Epithelial cell of prostate (primary cell): Measurements from ENCODE around the gene AKR1C1.
"Not testable (repeated sequence)": the region's sequence is repeated elsewhere in the genome, so short reads cannot be mapped to it uniquely, and the experiment has no call there.

Source experiments
- DNase-seq: peaks from one replicate; pipeline ENCODE4 v3.0.0-alpha.2; 2011; ENCODE audit warnings: low read depth, low spot score
- H3K27ac ChIP-seq: fragments of 450-650 bp; 2 replicates; pipeline ENCODE4 v1.5.1; 2017; ENCODE audit warnings: mild to moderate bottlenecking

Gene AKR1C1

GRCh38 chr10:4981722-4982471 lies 18.7 kb downstream of the AKR1C1 start:
- H3K27ac ChIP-seq = no peak overlapping the region
- DNase-seq = no peak

- no peak overlapping the region for H3K27ac ChIP-seq
- DNase-seq = no peak
Measured at GRCh38 chr10:4982764-4983226, 19.6 kb downstream of the AKR1C1 start.

DNA sequence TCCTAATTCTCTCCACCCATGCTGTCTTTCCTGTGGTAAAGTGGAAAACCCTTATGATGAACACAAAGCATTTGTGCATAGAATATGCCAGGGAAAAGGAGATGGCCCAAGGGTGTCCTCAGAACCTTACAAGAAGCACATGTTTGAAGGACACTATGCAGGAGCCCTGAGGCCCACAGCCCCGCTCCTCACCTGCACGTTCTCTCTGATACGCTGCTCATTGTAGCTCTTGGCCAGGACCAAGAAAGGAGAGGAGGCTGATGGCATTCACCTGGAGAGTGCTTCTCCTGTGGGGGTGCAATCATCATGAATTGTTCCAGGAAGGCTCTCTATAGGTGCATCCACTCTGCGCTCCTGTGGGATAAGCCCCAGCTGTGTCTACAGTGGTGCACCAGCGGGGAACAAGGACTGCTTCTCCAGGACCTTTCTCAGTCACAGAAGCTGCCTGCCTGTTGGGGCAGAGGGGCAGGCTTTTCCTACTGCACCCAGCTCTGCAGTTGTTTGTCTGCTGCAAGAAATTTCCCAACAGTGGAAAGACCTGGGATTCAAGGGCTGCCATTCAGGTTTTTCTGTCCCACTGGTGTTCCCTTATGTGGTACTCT lies 20.5 kb downstream of the AKR1C1 start:
- DNase-seq = no peak

DNA sequence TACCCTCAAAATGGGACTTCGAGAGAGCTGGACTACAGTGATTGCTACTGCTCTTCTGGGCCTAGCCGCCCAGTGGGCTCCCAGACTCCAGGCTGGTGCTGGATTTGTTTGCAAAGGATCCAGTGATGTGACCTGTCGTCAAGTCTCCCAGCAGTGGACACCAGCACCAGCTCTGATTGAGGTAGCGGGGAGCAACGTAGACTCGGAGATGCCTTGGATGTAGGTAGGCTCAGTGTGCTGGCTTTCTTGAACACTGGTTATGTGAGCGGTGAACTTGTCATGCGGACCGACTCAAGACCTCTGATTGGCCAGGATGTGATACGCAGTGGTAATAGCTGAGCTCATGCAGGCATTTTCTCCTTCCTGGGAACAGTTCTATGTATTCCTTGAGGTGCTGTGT lies 21.0 kb downstream of the AKR1C1 start:
- H3K27ac ChIP-seq = no peak overlapping the region
- no peak for DNase-seq

More for the DNA sequence above, 20.5 kb downstream of the AKR1C1 start:
- H3K27ac ChIP-seq = no peak overlapping the region

GRCh38 chr10:4984971-4985594 lies 21.9 kb downstream of the AKR1C1 start:
- no peak for DNase-seq
- no peak overlapping the region for H3K27ac ChIP-seq

GRCh38 chr10:4988000-4988641 lies 24.9 kb downstream of the AKR1C1 start:
- DNase-seq, H3K27ac ChIP-seq: not testable (repeated sequence)

DNA sequence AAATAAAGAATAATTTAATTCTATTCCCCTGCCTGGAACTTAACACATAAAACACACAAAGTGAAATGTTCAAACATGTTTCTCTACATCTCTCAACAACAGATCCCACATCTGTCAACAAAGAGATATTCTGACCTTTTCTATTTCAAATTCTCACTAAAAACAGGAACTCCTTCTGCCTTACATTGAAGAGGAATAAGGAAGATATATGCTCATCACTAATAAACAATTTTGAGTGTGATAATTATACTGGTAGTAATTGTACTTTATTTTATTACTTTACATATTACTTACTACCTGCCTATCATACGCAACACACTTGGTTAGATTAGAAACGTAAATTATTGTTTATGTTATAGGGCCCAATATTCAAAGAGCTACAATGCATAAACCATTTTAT lies 27.0 kb downstream of the AKR1C1 start:
- no peak for DNase-seq
- H3K27ac ChIP-seq = no peak overlapping the region

DNA sequence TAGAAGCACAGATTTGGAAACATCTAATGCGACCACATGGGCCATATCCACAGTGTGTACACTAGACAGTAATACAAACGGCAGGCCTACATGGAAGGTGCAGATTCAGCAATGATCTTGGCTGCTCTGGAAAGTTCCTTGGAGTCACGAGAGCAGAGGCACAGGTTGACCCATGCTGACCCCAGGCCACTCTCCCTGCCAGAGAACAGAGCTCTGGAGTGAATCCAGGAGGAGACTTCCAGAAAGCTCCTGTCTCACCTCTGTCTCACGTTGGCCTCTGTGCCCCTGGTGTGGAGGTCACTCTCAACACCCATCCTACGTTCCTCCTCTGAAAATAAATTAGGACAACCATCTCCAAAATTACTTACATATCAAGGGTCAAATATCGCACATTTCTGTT lies 28.2 kb downstream of the AKR1C1 start:
- not testable (repeated sequence) for H3K27ac ChIP-seq, DNase-seq

- DNase-seq = not testable (repeated sequence)
Measured at GRCh38 chr10:4992564-4992963, 29.3 kb downstream of the AKR1C1 start.

DNA sequence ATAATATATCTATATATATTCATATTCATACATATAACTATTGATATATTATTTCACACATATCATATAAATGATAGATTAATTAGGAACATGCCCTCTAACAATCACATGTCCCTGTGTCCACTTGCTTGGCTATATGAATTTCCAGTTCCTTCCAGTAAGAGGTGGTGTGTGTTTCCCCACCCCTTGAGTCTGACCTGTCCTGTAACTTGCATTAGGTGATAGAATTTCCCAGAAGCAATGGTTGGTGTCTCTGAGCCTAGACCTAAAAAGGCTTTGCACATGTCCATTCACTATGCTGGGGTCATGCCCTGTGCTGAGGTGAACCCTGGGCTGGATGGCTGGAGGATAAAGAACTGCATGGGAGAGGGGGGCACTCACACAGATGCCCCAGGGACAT lies 31.0 kb downstream of the AKR1C1 start:
- not testable (repeated sequence) for H3K27ac ChIP-seq, DNase-seq

More at GRCh38 chr10:4992564-4992963, 29.3 kb downstream of the AKR1C1 start:
- not testable (repeated sequence) for H3K27ac ChIP-seq

DNA sequence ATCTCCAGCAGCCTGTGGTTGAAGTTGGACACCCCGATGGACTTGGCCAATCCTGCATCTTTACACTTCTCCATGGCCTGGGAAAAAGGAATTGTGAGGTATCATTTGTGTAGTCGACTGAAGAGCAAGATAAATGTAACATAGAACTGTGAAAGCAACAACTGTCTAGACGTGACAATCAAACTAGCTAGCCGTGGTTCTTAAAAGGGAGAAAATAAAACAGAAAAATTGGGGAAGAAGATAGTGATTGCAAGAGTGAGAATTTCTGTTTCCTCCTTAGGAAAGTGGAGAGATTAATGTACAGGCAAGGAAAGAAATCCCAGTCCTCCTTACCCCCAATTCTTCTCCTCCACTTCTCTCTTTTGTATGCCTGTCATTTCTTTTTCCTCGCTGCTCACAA lies 35.5 kb downstream of the AKR1C1 start:
- DNase-seq = no peak
- no peak overlapping the region for H3K27ac ChIP-seq

DNA sequence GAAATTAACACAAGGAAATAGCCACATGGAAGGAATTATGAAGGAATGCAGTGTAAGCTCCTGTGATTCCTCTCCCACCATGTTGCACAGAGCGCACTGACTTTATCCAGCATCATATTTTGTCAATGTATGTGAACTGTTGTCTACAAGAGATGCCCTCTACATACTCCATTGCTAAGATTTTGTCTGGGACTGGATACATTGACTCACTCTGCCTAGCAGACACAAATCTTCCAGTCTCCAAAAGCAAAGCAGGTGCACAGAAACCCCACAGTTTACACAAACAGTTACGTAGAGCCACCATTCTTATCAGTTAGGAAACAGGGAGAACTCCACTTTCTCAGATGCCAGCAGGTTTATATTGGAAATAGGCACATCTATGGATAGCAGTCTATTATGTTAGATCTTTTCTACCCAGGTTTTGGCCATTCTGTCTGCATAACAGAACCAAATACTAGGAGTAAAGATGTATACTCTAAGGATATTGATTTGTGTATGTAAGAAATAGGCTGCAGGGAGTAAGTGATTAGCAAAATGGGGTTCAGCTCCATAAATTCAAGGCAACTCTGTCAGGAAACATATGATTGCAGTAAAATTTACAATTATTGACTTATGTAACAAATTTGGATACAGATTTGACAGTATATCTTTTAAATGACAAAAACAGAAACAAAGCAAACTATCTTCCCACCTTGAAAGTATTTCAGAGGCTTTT lies 39.0 kb downstream of the AKR1C1 start:
- DNase-seq = no peak
- no peak overlapping the region for H3K27ac ChIP-seq

DNA sequence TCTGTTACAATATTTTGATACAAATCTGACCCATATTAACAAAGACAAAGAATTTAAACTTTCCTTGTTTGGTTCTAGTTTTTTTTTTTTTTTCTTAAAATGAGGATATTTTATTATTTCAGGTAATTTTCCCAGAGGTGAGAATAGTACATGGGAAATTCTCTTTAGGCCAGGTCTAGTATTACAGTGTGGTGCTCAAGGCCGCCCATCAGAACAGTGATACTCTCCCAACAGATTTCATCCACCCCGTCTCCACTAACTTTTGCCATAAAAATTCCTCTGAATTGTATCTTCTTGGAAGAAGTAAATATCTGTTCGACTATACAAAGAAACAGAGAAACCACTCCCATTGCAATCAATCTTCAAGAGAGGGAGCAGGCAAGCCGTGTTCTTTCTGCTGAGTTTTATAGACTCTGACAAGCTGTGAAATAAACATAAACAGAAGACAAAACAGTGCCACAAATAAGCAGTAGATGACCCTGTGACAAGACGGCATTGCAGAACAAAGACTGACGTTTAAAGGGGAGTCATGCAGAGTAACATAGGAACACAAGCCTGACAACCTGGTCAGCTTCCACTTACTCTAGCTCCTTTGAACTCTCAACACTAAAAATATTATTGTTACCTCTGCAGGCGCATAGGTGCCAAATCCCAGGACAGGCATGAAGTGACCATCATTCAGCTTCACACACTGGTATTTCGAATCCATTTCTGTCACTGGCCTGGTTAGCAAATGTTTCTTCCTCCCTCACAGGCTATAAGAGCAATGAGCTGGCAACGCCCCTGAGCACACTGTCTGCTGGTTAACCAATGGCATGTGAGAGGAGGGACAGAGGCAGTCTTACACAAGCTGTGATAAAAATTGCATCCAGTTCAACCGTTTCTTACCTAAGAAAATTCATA lies 40.2 kb downstream of the AKR1C1 start, which contains the start of gene AKR1C2:
Gene AKR1C2, minus strand, starts transcription at position 731 of the 903 bp plus-strand sequence. Its CDS starts 22 bp downstream, at position 709.
- H3K27ac ChIP-seq = peak within 1 kb of the TSS; percentile 91
- not testable (repeated sequence) for DNase-seq

DNA sequence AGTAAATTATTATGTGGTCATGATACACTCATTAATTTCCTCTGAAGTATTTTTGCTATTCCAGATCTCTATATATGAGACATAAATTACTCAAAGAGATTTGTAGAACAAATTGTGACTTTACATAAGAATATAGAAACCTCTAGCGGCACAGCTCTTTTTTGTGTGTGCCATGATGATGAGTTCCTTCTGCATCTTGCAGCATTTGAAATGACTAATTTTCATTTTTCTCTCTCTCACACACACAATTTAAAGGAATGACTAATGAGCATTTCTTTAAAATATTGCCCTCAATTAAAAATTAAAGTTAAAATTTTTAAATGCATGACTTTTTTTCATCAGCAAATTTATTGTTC lies 40.8 kb downstream of the AKR1C1 start:
- not testable (repeated sequence) for DNase-seq

GRCh38 chr10:5004501-5004900 lies 41.3 kb downstream of the AKR1C1 start:
- H3K27ac ChIP-seq = peak overlapping the region; percentile 91
- DNase-seq = not testable (repeated sequence)

More for the DNA sequence above, 40.8 kb downstream of the AKR1C1 start:
- peak overlapping the region; percentile 91 for H3K27ac ChIP-seq

DNA sequence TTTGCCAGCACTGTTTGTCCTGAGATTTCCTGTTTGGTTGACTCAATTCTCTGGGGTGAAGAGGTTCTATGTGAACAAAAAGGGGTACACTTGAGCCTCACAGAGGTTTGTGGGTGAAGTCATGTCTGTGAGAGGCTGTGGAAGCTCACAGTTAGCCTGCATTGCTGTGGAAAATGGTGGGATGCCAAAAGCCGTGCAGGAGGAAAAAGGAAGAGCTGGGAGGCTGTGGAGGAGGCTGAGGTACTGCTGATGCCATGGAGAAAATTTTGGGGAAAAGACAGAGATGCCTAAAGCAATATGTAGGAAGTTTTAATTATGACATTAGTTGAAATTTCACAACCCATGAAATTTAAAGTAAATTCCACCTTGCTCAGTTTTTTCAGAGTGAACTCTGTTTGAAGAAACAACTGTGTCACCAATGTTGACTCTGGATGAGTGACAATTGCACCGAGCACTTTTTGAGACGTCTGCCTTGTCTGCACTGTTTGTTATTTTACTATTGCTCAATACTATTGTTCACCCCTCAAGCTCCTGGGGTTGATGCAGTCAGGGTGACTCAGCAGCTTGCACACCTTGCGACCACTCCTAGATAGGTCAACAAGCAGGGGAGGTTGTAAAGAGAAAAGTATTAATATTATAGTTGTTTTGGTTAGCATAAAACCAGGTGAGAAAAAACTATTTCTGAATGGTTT lies 45.8 kb downstream of the AKR1C1 start:
- peak; percentile 53 for DNase-seq

GRCh38 chr10:5010043-5010442 lies 46.8 kb downstream of the AKR1C1 start:
- not testable (repeated sequence) for H3K27ac ChIP-seq, DNase-seq

More for the DNA sequence above, 45.8 kb downstream of the AKR1C1 start:
- H3K27ac ChIP-seq = peak overlapping the region; percentile 45

DNA sequence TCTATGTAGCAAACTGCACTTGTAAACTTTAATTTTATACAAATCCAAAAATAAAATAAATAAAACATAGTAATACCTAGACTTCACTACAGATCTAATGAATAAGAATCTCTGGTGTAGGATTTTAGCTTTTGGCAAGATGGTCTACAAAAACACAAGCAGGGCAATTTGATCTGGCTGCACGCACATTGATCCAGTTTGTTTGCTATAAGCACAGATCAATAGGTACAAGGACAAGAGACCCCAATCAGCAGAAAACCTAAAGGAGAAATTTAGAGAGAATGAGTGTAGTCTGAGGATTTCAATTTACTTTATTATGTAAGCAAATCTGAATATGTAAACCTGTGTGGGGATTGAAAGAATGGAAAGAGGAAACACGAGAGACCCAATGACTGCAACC lies 48.2 kb downstream of the AKR1C1 start:
- not testable (repeated sequence) for DNase-seq, H3K27ac ChIP-seq
